K562 (cell line): ENCODE results near the gene AQP1.

Source experiments
- GTF2A2 ChIP-seq: IDR thresholded peaks from 2 replicates; pipeline ENCODE4 v1.6.1; 2016; ENCODE audit warnings: mild to moderate bottlenecking, missing genetic modification characterization, missing compliant biosample characterization
- RBM34 ChIP-seq: fragments of 200-400 bp; formaldehyde crosslinking; IDR thresholded peaks from 2 replicates; pipeline ENCODE4 v1.6.1; 2018; ENCODE audit warnings: low read length, borderline replicate concordance; ENCODE audit not compliant: insufficient read depth
- SETDB1 ChIP-seq: IDR thresholded peaks from one replicate; pipeline ENCODE4 v1.6.1; 2012; ENCODE audit warnings: low read length, control low read depth, inconsistent platforms
- SIN3A ChIP-seq, 2 experiments: fragments of 150-350 bp in 1 of 2; IDR thresholded peaks; 2 replicates each; pipeline ENCODE4 v1.6.1; 2011 to 2016; ENCODE audit warnings: borderline replicate concordance in 2 of 2, low read depth in 2 of 2, low read length in 2 of 2, mild to moderate bottlenecking in 2 of 2, moderate library complexity in 2 of 2; ENCODE audit not compliant: control insufficient read depth in 1 of 2
- ZBTB1 ChIP-seq: sonication (generic); formaldehyde crosslinking; IDR thresholded peaks from 2 replicates; pipeline ENCODE4 v1.8.1; 2023; ENCODE audit warnings: missing genetic modification reagents, low read depth, mild to moderate bottlenecking, borderline replicate concordance
- ZBTB7A ChIP-seq: IDR thresholded peaks from 2 replicates; pipeline ENCODE4 v1.6.1; 2011; ENCODE audit warnings: low read depth, mild to moderate bottlenecking, low read length, moderate library complexity, borderline replicate concordance; ENCODE audit not compliant: control insufficient read depth
- ZFX ChIP-seq: sonication (generic); formaldehyde crosslinking; IDR thresholded peaks from 2 replicates; pipeline ENCODE4 v1.8.0; 2022; ENCODE audit warnings: mild to moderate bottlenecking, missing genetic modification reagents, moderate library complexity

DNA sequence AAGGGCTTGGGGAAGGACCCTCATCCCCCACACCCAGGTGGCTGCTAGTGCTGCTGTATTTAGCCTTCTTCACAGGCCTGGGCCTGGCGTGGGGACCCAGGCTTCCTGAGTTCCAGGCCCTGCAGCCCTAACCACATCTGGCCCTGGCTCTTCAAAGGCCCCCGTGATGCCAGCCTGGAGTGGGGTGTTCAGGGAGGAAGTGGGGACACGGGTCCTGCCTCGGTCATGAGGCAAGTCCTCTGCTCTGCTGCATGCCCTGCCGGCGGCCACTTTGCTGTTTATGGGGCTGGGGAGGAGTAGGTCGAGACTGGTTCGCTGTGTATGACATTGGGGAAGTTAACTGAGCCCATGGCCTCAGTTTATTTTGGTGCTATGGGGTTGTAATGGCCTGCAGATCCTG, 8.5 kb upstream of the AQP1 start:
- TF ChIP-seq GTF2A2 (no peak), RBM34 (no peak), ZBTB1 (no peak), SETDB1 (no peak), SIN3A (IDR thresholded peaks at IDR 0.05; ENCODE audit: borderline replicate concordance in 2 of 2, control insufficient read depth in 1 of 2, low read depth in 2 of 2, low read length in 2 of 2) (no peak), ZFX (CRISPR knock-in tag) (no peak), ZBTB7A (no peak)
